ENCODE data around the gene C1RL.

DNA sequence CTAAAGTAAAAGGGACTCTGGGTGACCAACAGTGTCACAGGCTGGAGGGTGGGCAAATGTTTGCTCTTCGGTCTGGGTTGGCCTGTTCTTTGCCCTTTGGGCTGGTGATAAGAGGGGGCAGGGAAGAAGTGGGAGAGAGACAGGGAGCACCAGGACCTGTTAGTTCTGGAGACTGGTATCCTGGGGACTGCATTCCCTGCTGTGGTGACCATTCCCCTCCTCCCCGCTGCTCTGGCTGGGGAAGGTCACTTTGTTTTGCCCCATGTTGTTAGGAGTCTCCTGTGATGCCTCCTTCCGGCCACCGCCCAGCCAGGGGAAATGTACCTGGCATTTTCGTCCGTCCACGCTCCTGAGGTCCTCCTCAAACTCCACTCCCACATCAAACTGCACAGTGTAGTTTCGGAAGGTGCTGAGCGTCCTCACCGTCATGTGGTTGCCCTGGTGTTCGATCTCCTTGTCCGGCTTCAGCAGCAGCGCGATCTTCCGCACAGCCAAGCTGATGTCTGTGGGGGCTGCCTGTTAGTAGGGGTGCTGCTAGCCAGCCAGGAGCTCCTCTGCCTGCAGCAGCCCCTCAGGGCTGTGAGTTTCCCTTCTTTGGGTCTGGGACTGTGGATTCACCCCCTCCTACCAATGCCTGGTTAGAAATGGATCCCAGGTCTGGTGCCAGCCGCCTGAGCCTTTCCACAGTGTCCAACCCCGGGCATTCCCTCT is 19.1 kb upstream of the C1RL start:
- TF ChIP-seq, protein P1, sequence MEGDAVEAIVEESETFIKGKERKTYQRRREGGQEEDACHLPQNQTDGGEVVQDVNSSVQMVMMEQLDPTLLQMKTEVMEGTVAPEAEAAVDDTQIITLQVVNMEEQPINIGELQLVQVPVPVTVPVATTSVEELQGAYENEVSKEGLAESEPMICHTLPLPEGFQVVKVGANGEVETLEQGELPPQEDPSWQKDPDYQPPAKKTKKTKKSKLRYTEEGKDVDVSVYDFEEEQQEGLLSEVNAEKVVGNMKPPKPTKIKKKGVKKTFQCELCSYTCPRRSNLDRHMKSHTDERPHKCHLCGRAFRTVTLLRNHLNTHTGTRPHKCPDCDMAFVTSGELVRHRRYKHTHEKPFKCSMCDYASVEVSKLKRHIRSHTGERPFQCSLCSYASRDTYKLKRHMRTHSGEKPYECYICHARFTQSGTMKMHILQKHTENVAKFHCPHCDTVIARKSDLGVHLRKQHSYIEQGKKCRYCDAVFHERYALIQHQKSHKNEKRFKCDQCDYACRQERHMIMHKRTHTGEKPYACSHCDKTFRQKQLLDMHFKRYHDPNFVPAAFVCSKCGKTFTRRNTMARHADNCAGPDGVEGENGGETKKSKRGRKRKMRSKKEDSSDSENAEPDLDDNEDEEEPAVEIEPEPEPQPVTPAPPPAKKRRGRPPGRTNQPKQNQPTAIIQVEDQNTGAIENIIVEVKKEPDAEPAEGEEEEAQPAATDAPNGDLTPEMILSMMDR (IDR thresholded peaks at IDR 0.05), result no peak
- TF ChIP-seq POLR2A (IDR thresholded peaks at IDR 0.05), result no peak

Measured in vagina (tissue), 2 donors.